GM19324 (cell line): Measurements from ENCODE around the gene ZFYVE28.
"Not testable (repeated sequence)": the region's sequence is repeated elsewhere in the genome, so short reads cannot be mapped to it uniquely, and the experiment has no call there.

Experiments
- ATAC-seq: cut with Tn5 transposase; IDR thresholded peaks from one replicate; pipeline ENCODE4 v1.9.1; 2021; ENCODE audit warnings: mild to moderate bottlenecking, moderate library complexity; ENCODE audit not compliant: unreplicated experiment, low FRiP score

Gene ZFYVE28

DNA sequence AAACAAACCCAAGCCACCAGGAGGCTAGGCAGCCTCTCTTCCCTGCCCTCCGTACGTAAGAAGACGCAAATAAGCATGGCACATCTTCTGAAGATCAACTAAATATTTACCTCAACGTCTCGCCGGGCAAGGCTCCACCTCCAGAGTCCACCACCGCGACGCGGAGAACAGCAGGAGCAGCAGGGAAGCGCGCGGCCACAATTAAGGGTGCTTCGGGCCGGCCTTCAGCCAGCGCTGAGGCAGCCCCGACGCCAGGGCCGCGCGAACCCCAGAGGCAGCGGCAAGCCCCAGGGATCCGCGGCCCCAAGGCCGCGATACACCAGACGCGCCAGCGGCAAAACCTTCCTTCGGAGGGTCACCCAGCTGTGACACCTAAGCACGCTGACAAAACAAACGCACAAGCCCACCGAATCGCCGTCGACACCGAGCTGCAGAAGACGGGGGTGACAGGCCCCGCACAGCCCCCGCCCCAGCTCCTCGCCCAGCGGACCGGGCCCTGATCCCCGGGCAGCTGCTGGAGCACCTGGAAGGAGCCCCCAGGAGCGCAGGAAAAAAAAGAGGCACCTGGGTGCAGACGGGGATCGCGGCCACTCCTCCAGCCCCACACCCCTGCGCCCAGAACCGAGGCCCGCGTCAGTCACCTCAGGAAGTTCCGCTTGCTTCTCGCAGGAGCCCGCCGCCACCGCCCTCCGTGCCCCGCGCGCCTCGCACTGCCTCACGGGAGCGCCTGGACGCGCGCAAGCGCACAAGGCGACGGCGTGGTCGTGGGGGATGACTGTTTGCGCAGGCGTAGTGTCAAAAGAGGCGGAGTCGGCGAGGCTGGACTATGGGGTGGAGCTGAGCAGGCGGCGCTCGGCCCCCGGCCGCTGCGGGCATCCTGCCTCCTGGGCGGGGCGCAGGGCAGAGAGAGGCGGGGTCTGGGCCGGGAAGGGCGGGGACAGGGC, 176.8 kb downstream of the ZFYVE28 start, which contains the start of the genes HAUS3 and POLN:
Gene HAUS3 (minus strand): TSS at position 712 of the 944 bp plus-strand sequence. CDS start 1,175 bp downstream, outside the sequence.
Gene POLN (minus strand): TSS at position 712 of the 944 bp plus-strand sequence. CDS start 12,890 bp downstream, outside the sequence.
- ATAC-seq = peak; percentile 93

DNA sequence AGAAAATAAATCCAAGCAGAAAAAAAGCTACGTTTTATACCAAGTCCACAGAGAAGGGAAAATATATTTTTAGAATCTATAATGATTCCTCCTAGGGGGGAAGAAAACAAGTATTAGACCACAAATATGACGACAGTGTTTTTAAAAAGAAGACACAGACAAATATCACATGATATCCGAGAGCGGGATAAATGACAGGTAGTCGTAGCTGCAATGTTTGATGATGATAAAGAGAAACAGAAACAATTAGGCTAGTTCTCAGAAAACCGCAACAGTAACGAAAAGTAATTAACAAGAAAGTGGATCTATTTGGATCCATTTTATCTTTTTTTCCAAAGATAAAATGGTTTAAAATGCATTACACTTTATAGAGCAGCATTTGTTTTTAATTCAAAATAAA, 177.4 kb downstream of the ZFYVE28 start:
- no peak for ATAC-seq

DNA sequence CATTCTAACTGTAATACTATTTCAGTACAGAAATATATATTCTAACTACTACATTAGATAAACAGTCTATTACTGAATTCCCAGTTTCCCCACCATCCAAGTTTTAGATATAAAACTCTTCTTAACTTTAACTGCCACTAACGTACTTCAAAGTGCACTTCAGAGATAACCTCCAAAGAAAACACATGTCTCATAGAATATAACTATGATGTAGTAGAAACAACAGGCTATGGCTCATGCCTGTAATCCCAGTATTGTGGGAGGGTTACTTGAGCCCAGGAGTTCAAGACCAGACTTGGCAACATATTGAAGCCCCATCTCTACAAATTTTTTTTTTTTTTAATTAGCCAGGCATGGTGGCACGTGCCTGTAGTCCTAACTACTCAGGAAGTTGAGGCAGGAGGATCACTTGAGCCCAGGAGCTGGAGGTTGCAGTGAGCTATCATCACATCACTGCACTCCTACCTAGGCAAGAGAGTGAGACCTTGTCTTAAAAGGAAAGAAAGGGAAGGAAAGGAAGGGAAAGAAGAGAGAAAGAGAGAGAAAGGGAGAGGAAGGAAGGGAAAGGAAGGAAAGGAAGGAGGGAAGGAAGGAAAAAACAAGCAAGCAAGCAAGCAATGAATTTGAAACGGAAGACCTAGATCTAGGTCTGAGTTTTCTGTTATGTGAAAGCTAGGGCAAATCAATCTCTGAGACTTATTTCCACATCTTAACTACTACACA, 181.3 kb downstream of the ZFYVE28 start:
- no peak for ATAC-seq

DNA sequence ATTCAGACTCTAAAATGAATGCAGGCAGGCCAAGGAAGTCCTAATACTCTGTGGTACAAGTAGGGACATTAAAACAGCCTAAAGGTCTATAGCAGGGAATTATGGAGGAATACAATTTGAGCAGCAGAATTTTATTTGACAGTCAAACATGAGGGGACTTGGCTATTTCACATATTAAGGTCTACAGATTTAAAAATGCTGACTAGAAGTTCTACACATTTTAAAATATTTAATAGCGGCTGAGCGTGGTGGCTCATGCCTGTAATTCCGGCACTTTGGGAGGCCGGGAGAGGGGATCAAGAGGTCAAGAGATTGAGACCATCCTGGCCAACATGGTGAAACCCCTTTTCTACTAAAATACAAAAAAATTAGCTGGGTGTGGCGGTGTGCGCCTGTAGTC, 187.4 kb downstream of the ZFYVE28 start:
- ATAC-seq = no peak

DNA sequence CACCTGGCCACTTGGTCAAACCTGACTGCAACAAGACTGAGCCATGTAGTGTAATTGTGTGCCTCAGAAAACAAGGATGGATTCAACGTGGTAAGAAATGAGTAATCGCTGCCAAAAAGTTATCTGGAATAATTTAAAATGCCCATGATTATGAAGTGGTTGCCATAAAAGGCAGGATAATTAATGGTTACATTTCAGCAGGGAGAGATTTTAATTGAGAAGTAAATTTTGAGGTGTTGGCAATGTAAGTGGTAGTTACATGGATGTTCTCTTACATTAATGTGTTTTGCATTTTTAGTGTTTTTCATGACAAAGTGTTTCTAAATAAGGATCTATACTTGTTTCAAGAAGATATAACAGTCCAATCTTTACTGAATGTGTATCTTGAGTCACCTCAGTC, 192.2 kb downstream of the ZFYVE28 start:
- no peak for ATAC-seq

DNA sequence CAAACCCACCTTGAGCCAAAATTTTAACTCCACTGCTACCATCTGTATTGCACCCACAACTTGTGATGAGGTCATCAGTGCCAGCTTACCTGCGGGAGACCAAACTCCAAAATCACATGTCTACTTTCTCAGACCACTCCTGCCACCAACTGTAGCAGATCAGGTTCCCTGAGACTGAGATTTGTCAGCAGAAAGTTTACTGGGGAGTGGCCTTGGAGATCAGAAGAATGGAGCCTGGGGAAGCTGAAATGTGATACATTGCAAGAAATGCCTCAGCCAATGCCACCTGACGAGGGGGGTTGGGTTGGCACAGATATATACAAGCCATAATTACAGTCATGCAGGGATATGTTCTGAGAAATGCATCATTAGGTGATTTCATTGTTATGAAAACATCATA, 195.6 kb downstream of the ZFYVE28 start:
- no peak for ATAC-seq

DNA sequence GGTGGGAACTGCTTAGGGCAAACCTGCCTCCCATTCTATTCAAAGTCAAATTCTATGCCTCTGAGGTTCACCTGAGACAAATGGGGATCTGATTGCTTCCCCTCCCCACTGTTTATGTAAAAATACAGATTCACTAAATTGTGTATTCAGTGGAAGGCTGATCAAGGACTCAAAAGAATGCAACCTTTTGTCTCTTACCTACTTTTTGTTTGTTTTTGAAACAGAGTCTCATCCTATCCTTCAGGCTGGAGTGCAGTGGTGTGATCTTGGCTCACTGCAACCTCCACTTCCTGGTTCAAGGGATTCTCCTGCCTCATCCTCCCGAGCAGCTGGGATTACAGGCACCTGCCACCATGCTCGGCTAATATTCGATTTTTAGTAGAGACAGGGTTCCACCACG, 197.1 kb downstream of the ZFYVE28 start:
- not testable (repeated sequence) for ATAC-seq

DNA sequence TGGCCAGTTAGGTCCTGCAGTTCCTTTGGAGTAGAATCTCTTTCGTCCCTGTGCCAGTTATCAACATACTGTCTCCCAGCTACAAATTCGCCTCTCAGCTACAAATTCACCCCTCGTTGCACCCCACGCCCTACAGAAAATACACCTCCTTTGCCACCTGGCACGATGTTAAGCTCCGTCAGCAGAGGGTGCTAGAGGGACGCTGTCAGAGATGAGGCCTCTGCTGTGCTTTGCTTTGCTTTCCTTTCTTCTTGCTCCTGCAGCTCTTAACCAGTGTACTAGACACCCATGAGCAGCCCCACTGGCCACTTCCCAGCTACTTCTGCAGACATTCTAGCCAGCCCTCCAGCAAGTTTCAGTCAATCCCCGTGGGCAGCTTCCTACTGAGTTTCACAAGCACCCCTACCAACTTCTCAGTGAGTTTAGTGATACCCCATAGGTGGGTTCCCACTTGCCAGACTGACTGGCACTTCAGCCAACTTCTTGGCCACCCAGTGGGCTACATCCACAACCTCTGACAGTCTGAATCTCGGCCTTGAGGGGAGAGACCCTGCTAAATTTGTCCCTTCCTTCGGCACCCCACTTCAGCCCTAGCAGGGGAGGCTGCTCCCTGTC, 198.3 kb downstream of the ZFYVE28 start:
- no peak for ATAC-seq
